ENCODE data around the gene DONSON.

DNA sequence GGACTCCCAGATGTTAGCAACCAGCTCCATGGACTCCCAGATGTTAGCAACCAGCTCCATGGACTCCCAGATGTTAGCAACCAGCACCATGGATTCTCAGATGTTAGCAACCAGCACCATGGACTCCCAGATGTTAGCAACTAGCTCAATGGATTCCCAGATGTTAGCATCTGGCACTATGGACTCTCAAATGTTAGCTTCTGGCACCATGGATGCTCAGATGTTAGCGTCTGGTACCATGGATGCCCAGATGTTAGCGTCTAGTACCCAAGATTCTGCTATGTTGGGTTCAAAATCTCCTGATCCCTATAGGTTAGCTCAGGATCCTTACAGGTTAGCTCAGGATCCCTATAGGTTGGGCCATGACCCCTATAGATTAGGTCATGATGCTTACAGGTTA lies 36.8 kb downstream of the DONSON start:
- no peak for TF ChIP-seq ZSCAN29 (CRISPR knock-in tag; conservative IDR thresholded peaks at IDR 0.05)
- TF ChIP-seq, protein P1, sequence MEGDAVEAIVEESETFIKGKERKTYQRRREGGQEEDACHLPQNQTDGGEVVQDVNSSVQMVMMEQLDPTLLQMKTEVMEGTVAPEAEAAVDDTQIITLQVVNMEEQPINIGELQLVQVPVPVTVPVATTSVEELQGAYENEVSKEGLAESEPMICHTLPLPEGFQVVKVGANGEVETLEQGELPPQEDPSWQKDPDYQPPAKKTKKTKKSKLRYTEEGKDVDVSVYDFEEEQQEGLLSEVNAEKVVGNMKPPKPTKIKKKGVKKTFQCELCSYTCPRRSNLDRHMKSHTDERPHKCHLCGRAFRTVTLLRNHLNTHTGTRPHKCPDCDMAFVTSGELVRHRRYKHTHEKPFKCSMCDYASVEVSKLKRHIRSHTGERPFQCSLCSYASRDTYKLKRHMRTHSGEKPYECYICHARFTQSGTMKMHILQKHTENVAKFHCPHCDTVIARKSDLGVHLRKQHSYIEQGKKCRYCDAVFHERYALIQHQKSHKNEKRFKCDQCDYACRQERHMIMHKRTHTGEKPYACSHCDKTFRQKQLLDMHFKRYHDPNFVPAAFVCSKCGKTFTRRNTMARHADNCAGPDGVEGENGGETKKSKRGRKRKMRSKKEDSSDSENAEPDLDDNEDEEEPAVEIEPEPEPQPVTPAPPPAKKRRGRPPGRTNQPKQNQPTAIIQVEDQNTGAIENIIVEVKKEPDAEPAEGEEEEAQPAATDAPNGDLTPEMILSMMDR (CRISPR knock-in tag; IDR thresholded peaks at IDR 0.05): no peak
- TF ChIP-seq SATB2 (CRISPR knock-in tag; IDR thresholded peaks at IDR 0.05): no peak
